K562 (cell line): ENCODE results near the gene RGS7. TPM values are rescaled to one million over a fixed set of nuclear protein-coding genes. Genes with fewer than 3 reads are reported as not detected.

Experiments used
- ATAC-seq: fragments of 200-7000 bp; cut with Tn5 transposase; 3 replicates; pipeline ENCODE4 v1.9.1; 2020; ENCODE audit warnings: moderate library complexity
- BruUV-seq: library from RNA; stranded (reverse); fragments of 400-500 nt; replicated peaks from 2 replicates; lab custom pipeline; 2021; lab: Mats Ljungman, UMichigan
- CTCF ChIA-PET: fragments of 300-600 bp; formaldehyde crosslinking; extraction: SDS; loops from one replicate; lab custom pipeline; 2021; ENCODE audit warnings: low intra/inter-chr PET ratio; lab: Yijun Ruan, JAX
- POLR2A ChIA-PET: fragments of 300-600, 350-650 bp; sonication (Branson Sonifier 250); formaldehyde crosslinking; extraction: SDS; loops from one replicate; lab custom pipeline; 2021; ENCODE audit warnings: antibody characterized with exemption, inconsistent platforms; lab: Yijun Ruan, JAX
- DNase-seq, 4 experiments: peaks; one replicate each; pipeline versions ENCODE4 v3.0.0 to v3.0.0-alpha.2; 2011 to 2018; ENCODE audit warnings: low spot score in 3 of 4, mixed read lengths in 3 of 4; ENCODE audit errors: extremely low read depth in 1 of 4
- FAIRE-seq: peaks from 2 replicates; lab custom pipeline; 2011; peaks lifted over from hg19 to GRCh38; lab: Jason Lieb, UNC
- H2AFZ ChIP-seq: 2 replicates; pipeline ENCODE4 v1.6.0; 2011; ENCODE audit warnings: low read depth, low read length, control low read depth, inconsistent platforms
- H3K27ac ChIP-seq: fragments of 200-600 bp; 3 replicates; pipeline ENCODE4 v1.8.0; 2011; ENCODE audit warnings: low read depth, mild to moderate bottlenecking, control low read depth, inconsistent platforms, low read length, moderate library complexity, mixed read lengths; ENCODE audit errors: extremely low read depth
- H3K27me3 ChIP-seq, 2 experiments: fragments of 300-600 bp in 1 of 2; 2 replicates in 1 of 2; 3 replicates in 1 of 2; pipeline versions ENCODE4 v1.6.0 to v1.8.0; 2011; ENCODE audit warnings: inconsistent platforms in 2 of 2, low read length in 2 of 2, mild to moderate bottlenecking in 1 of 2, mixed read lengths in 1 of 2, moderate library complexity in 1 of 2; ENCODE audit not compliant: control insufficient read depth in 2 of 2, insufficient read depth in 2 of 2
- H3K36me3 ChIP-seq: fragments of 300-600 bp; 3 replicates; pipeline ENCODE4 v1.8.0; 2011; ENCODE audit warnings: mild to moderate bottlenecking, low read length, inconsistent platforms; ENCODE audit not compliant: control insufficient read depth, insufficient read depth
- H3K4me1 ChIP-seq, 2 experiments: fragments of 200-600 bp in 1 of 2; replicated peaks in 1 of 2; 2 replicates in 1 of 2; 3 replicates in 1 of 2; pipeline versions ENCODE4 v1.5.1 to v1.8.0; 2011; ENCODE audit warnings: inconsistent platforms in 2 of 2, low read length in 2 of 2, mild to moderate bottlenecking in 1 of 2, mixed read lengths in 1 of 2, moderate library complexity in 1 of 2; ENCODE audit not compliant: control insufficient read depth in 2 of 2, insufficient read depth in 2 of 2
- H3K4me2 ChIP-seq: 2 replicates; pipeline ENCODE4 v1.6.1; 2011; ENCODE audit warnings: low read length, control low read depth, inconsistent platforms, mixed read lengths; ENCODE audit not compliant: insufficient read depth
- H3K4me3 ChIP-seq: fragments of 200-600 bp; sonication (generic), shearing (Covaris generic); 2 replicates; pipeline ENCODE4 v1.5.1; 2016; ENCODE audit warnings: control low read depth, inconsistent platforms
- H3K79me2 ChIP-seq: fragments of 200-600 bp; 3 replicates; pipeline ENCODE4 v1.8.0; 2011; ENCODE audit warnings: low read length, inconsistent platforms; ENCODE audit not compliant: control insufficient read depth, insufficient read depth
- H3K9ac ChIP-seq, 2 experiments: 2 replicates each; pipeline versions ENCODE4 v1.6.0 to v1.6.1; 2011; ENCODE audit warnings: low read depth in 2 of 2, low read length in 2 of 2, control low read depth in 1 of 2, inconsistent platforms in 1 of 2, mild to moderate bottlenecking in 1 of 2, mixed read lengths in 1 of 2; ENCODE audit not compliant: insufficient read depth in 1 of 2
- H3K9me1 ChIP-seq: one replicate; pipeline ENCODE4 v1.6.0; 2011; ENCODE audit warnings: inconsistent platforms, mild to moderate bottlenecking, low read length, moderate library complexity; ENCODE audit not compliant: control insufficient read depth, insufficient read depth
- H3K9me3 ChIP-seq: replicated peaks from 2 replicates; pipeline ENCODE4 v1.5.1; 2011; ENCODE audit warnings: low read depth, low read length, inconsistent platforms; ENCODE audit not compliant: control insufficient read depth, insufficient read depth
- H4K20me1 ChIP-seq: replicated peaks from 2 replicates; pipeline ENCODE4 v1.6.1; 2011; ENCODE audit warnings: low read length, inconsistent platforms, mixed read lengths; ENCODE audit not compliant: control insufficient read depth, insufficient read depth
- ARID4B ChIP-seq: sonication (generic); formaldehyde crosslinking; IDR thresholded peaks from 2 replicates; pipeline ENCODE4 v1.8.0; 2022; ENCODE audit warnings: mild to moderate bottlenecking, missing genetic modification reagents
- CCAR2 ChIP-seq: fragments of 200-400 bp; formaldehyde crosslinking; IDR thresholded peaks from 2 replicates; pipeline ENCODE4 v1.6.1; 2017; ENCODE audit warnings: mild to moderate bottlenecking, low read depth, low read length
- CHCHD3 ChIP-seq: fragments of 250-450 bp; sonication (Bioruptor Pico); IDR thresholded peaks from 2 replicates; pipeline ENCODE4 v2.1.2; 2022; ENCODE audit warnings: mild to moderate bottlenecking
- EGR1 ChIP-seq: fragments of 450-650 bp; conservative IDR thresholded peaks from 2 replicates; pipeline ENCODE4 v1.6.1; 2017; ENCODE audit warnings: mild to moderate bottlenecking
- ELK3 ChIP-seq: fragments of 450-650 bp; formaldehyde crosslinking; IDR thresholded peaks from 2 replicates; pipeline ENCODE4 v1.4.0; 2020; ENCODE audit warnings: mild to moderate bottlenecking
- KLF13 ChIP-seq: fragments of 450-650 bp; IDR thresholded peaks from 2 replicates; pipeline ENCODE4 v1.6.1; 2016; ENCODE audit warnings: missing genetic modification characterization, low read depth, mild to moderate bottlenecking, missing compliant biosample characterization, moderate library complexity, borderline replicate concordance
- NR3C1 ChIP-seq: sonication (generic); formaldehyde crosslinking; IDR thresholded peaks from 2 replicates; pipeline ENCODE4 v1.8.1; 2022; ENCODE audit warnings: missing genetic modification reagents
- POLR2AphosphoS2 ChIP-seq: IDR thresholded peaks from 2 replicates; pipeline ENCODE4 v1.6.1; 2012; ENCODE audit warnings: low read length, improper control_type of control experiment
- POU5F1 ChIP-seq: fragments of 150-350 bp; IDR thresholded peaks from 2 replicates; pipeline ENCODE4 v1.6.1; 2014; ENCODE audit warnings: borderline replicate concordance, low read length, low read depth, mild to moderate bottlenecking; ENCODE audit not compliant: partially characterized antibody
- STAT5A ChIP-seq: IDR thresholded peaks from 2 replicates; pipeline ENCODE4 v1.6.1; 2012; ENCODE audit warnings: low read length, inconsistent platforms, borderline replicate concordance
- TFAM ChIP-seq: fragments of 250-450 bp; sonication (Bioruptor Pico); conservative IDR thresholded peaks from 2 replicates; pipeline ENCODE4 v1.5.0; 2021; ENCODE audit warnings: mild to moderate bottlenecking, moderate library complexity
- ZC3H11A ChIP-seq: IDR thresholded peaks from 2 replicates; pipeline ENCODE4 v1.6.1; 2012; ENCODE audit warnings: low read depth, low read length, improper control_type of control experiment
- ZNF12 ChIP-seq: sonication (generic); formaldehyde crosslinking; IDR thresholded peaks from 2 replicates; pipeline ENCODE4 v1.4.0; 2020; ENCODE audit warnings: mild to moderate bottlenecking, missing genetic modification reagents
- ZNF583 ChIP-seq: fragments of 250-450 bp; sonication (Bioruptor Pico); IDR thresholded peaks from 2 replicates; pipeline ENCODE4 v1.4.0; 2020
- ZNF766 ChIP-seq: fragments of 200-800 bp; sonication (Bioruptor generic); conservative IDR thresholded peaks from 2 replicates; pipeline ENCODE4 v1.6.1; 2016; ENCODE audit warnings: missing genetic modification characterization, missing compliant biosample characterization
- WGBS: fragments of 100-300 bp; shearing (Covaris generic); methylation state at CpG from one replicate; pipeline ENCODE4 v1.1.6; 2016; ENCODE audit warnings: low coverage, mixed read lengths; ENCODE audit not compliant: insufficient coverage; ENCODE audit errors: missing lambda C conversion rate; 5-methylcytosine and 5-hydroxymethylcytosine counted together
- in situ Hi-C: fragments of 300-500 bp; cut with MboI; formaldehyde crosslinking; loops from 4 replicates; pipeline ENCODE4 v1.15.0; 2018; ENCODE audit warnings: inconsistent platforms, mixed read lengths
- intact Hi-C: fragments of 100-400 bp; cut with micrococcal nuclease; formaldehyde crosslinking; loops from 2 replicates; pipeline ENCODE4 v1.14.2; 2022
- polyA plus RNA-seq, 8 experiments: library from polyadenylated mRNA; depleted of rRNA in 4 of 8; stranded (reverse) in 5 of 8; unstranded in 3 of 8; fragments of >200 nt; fragmentation: Nextera tagmentation in 2 of 8; fragmentation: Illumina TruSeq in 1 of 8; extraction: Ambion mirVana in 2 of 8; extraction: Trizol in 1 of 8; gene quantifications; 2 replicates each; pipeline versions ENCODE4 v1.2.1 to v1.2.3, GENCODE V29; 2011 to 2014; ENCODE audit warnings: inconsistent platforms in 1 of 8, missing spikeins in 1 of 8
- total RNA-seq, 7 experiments: library from RNA; depleted of rRNA in 6 of 7; stranded (reverse); fragments of >200 nt in 6 of 7; fragmentation: Illumina TruSeq in 2 of 7; extraction: Trizol in 2 of 7; gene quantifications; 2 replicates each; pipeline versions ENCODE4 v1.2.1 to v1.2.3, GENCODE V29; 2011 to 2021; ENCODE audit warnings: low replicate concordance in 1 of 7

The RGS7 gene
- total and polyA plus RNA-seq, 9 of the 15 experiments (the other 6 are each of a cell fraction or from before 2014, with no cell fraction given): not detected

DNA sequence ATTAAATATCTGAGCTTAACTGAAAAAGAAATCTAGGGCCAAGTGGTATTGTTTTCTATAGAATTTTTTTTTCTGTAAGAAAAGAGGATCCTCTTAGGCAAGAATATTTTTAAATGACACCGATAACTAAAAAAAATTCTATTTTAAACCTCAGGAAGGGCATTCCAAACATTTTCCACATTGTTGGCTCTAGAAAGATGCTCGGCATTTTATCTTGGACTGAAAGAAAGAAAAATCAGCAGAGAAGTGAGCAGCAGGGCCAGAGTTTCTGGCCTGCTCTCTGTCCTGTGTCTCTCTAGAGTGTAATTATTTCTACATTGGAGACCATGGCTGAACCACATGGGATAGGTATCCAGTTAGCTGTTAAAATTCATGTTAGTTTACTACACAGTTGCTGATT, 552.5 kb downstream of the RGS7 start:
- no peak overlapping the region for H3K27ac ChIP-seq
- H3K36me3 ChIP-seq: no peaks in the 10 kb centered on the region
- no peaks in the 10 kb centered on the region for H4K20me1 ChIP-seq
- H3K9me3 ChIP-seq: no peaks in the 10 kb centered on the region; the same call in 1 of the 2 replicates
- H3K9ac ChIP-seq: no peak overlapping the region
- intact Hi-C loops: no loop called here
- WGBS: 4% methylated on average over 2 of the region's 2 CpGs
- H3K4me1 ChIP-seq: no peaks in the 10 kb centered on the region
- H3K9me1 ChIP-seq: no peaks in the 10 kb centered on the region
- no peak overlapping the region for H3K4me2 ChIP-seq
- no peaks in the 10 kb centered on the region for H3K79me2 ChIP-seq
- no peak overlapping the region for H3K4me3 ChIP-seq
- DNase-seq: no peak
- no peak for ATAC-seq
- no peaks in the 10 kb centered on the region for H3K27me3 ChIP-seq
- H2AFZ ChIP-seq: no peak overlapping the region
- ChIA-PET CTCF (no interaction called here), POLR2A (no interaction called here)
- FAIRE-seq: no peak
- BruUV-seq: no TSS peak
- TF ChIP-seq TFAM: no peak
- TF ChIP-seq ZNF583 (CRISPR knock-in tag): no peak
- no peak for TF ChIP-seq POLR2AphosphoS2
- TF ChIP-seq ARID4B: no peak
- no peak for TF ChIP-seq NR3C1 (CRISPR knock-in tag)
- TF ChIP-seq STAT5A: no peak
- TF ChIP-seq CHCHD3 (CRISPR knock-in tag): no peak
- TF ChIP-seq KLF13 (tag): no peak
- no peak for TF ChIP-seq CCAR2
- TF ChIP-seq ZNF12 (CRISPR knock-in tag): no peak
- no peak for TF ChIP-seq ELK3 (CRISPR knock-in tag)
- TF ChIP-seq ZNF766 (CRISPR knock-in tag): no peak
- TF ChIP-seq POU5F1: no peak
- TF ChIP-seq EGR1: no peak
- no peak for TF ChIP-seq ZC3H11A
- in situ Hi-C loops: no loop called here
